Measurements from ENCODE around the gene HAO2. TPM values are rescaled to one million over a fixed set of nuclear protein-coding genes. Genes with fewer than 3 reads are reported as not detected.
"Not testable (repeated sequence)": the region's sequence is repeated elsewhere in the genome, so short reads cannot be mapped to it uniquely, and the experiment has no call there.

HAO2 gene
- total and polyA plus RNA-seq, 12 donors, result 0.17 to 4.8 (median 0.86) TPM; not detected in 4

DNA sequence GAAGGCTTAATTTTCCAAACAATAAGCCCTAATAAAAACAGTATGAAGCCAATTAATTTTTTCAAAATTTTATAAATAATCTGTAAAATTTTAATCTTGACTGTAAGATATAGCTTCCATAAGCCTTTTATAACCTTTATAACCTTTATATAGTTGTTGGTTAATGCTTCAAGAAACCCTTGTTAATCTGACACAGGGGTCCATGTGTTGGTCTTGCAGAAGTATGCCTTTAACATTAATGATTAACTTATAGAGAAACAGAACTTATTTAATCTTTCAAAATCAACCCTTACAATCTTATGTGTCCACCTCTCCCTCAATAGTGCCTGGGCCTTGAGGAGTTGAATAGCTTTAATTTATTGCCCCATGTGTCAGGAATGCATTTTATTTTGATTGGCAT, 23.2 kb upstream of the HAO2 start:
- no peak for DNase-seq
- Histone ChIP-seq H3K9me3 (replicated peaks in 1 of 3) (no peaks in the 10 kb centered on the region), H3K27me3 (no peaks in the 10 kb centered on the region), H3K4me3 (no peak overlapping the region), H3K36me3 (replicated peaks in 1 of 2) (no peaks in the 10 kb centered on the region), H3K4me1 (replicated peaks in 1 of 2) (no peaks in the 10 kb centered on the region), H3K27ac (no peak overlapping the region)
- intact Hi-C loops (cut with DNase I), result no loop called here
- TF ChIP-seq POLR2A (IDR thresholded peaks at IDR 0.05), result no peak
- TF ChIP-seq, protein P1, sequence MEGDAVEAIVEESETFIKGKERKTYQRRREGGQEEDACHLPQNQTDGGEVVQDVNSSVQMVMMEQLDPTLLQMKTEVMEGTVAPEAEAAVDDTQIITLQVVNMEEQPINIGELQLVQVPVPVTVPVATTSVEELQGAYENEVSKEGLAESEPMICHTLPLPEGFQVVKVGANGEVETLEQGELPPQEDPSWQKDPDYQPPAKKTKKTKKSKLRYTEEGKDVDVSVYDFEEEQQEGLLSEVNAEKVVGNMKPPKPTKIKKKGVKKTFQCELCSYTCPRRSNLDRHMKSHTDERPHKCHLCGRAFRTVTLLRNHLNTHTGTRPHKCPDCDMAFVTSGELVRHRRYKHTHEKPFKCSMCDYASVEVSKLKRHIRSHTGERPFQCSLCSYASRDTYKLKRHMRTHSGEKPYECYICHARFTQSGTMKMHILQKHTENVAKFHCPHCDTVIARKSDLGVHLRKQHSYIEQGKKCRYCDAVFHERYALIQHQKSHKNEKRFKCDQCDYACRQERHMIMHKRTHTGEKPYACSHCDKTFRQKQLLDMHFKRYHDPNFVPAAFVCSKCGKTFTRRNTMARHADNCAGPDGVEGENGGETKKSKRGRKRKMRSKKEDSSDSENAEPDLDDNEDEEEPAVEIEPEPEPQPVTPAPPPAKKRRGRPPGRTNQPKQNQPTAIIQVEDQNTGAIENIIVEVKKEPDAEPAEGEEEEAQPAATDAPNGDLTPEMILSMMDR (IDR thresholded peaks at IDR 0.05), result no peak

DNA sequence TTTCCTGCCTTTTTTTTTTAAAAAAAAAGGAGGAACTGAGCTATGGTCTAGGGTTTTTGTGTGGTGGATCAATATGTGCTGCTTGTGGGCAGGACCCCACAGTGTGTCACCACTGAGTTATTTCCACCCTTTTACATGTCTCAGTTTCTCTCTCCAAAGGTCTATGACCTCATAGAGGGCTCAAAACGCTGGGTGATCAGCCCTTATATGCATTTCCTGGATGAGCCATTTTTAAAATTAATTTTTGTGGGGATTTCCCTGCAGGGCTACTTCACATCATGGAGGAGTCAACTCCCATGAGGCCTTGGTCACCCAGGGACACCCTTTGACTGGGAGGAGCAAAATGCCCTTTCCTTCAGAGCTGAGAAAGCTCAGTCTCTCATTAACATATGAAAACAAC, 20.7 kb upstream of the HAO2 start:
- intact Hi-C loops (cut with DNase I), result no loop called here

DNA sequence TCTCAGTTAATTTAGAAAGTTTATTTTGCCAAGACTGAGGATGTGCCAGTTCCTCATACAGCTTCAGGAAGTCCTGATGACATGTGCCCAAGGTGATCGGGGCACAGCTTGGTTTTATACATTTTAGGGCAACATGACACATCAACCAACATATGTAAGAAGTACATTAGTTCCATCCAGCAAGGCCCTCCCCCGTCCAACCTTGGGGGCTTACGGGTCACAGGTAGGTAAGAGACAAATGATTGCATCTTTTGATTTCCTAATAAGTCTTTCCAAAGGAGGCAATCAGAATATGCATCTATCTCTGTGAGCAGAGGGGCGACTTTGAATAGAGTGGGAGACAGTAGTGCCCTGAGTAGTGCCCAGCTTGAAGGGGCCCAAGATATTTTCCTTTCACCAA, 19.6 kb upstream of the HAO2 start:
- intact Hi-C loops (cut with DNase I), result no loop called here
- no peak for TF ChIP-seq POLR2A (IDR thresholded peaks at IDR 0.05)
- TF ChIP-seq, protein P1 (IDR thresholded peaks at IDR 0.05), result no peak
- Histone ChIP-seq H3K27me3 (no peaks in the 10 kb centered on the region), H3K36me3 (replicated peaks in 1 of 2) (no peaks in the 10 kb centered on the region), H3K4me3 (no peak overlapping the region), H3K9me3 (replicated peaks in 1 of 3) (no peaks in the 10 kb centered on the region), H3K4me1 (replicated peaks in 1 of 2) (no peaks in the 10 kb centered on the region), H3K27ac (no peak overlapping the region)
- no peak for DNase-seq
- 83 to 94% (median 92%) methylated on average over 4 of the region's 4 CpGs for WGBS, 4 donors

More for the DNA sequence above, 20.7 kb upstream of the HAO2 start:
- Histone ChIP-seq H3K27ac (no peak overlapping the region), H3K4me3 (no peak overlapping the region), H3K4me1 (replicated peaks in 1 of 2) (no peaks in the 10 kb centered on the region), H3K27me3 (no peaks in the 10 kb centered on the region), H3K9me3 (replicated peaks in 1 of 3) (no peaks in the 10 kb centered on the region), H3K36me3 (replicated peaks in 1 of 2) (no peaks in the 10 kb centered on the region)
- no peak for TF ChIP-seq POLR2A (IDR thresholded peaks at IDR 0.05)
- TF ChIP-seq, protein P1 (IDR thresholded peaks at IDR 0.05), result no peak
- DNase-seq, result no peak
- 63 to 71% (median 64%) methylated on average over 1 of the region's 1 CpG for WGBS, 4 donors

DNA sequence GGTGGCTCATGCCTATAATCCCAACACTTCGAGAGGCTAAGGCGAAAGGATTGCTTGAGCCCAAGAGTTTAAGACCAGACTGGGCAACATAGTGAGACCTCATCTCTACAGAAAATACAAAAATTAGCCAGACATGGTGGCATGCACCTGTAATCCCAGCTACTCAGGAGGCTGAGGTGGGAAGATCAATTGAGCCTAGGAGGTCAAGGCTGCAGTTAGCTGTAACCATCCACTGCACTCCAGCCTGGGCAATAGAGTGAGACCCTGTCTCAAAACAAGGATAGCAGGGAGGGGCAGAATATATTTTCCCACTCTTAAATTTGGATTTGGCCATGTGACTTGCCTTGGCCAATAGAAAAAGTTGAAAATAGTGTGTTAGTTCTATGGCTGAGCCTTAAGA, 17.7 kb upstream of the HAO2 start:
- H3K4me3 ChIP-seq; H3K4me1 ChIP-seq (replicated peaks in 1 of 2); H3K9me3 ChIP-seq (replicated peaks in 1 of 3); DNase-seq; intact Hi-C loops (cut with DNase I); H3K36me3 ChIP-seq (replicated peaks in 1 of 2); H3K27ac ChIP-seq; H3K27me3 ChIP-seq: not testable (repeated sequence)
- 97 to 100% (median 98%) methylated on average over 2 of the region's 2 CpGs for WGBS, 4 donors

DNA sequence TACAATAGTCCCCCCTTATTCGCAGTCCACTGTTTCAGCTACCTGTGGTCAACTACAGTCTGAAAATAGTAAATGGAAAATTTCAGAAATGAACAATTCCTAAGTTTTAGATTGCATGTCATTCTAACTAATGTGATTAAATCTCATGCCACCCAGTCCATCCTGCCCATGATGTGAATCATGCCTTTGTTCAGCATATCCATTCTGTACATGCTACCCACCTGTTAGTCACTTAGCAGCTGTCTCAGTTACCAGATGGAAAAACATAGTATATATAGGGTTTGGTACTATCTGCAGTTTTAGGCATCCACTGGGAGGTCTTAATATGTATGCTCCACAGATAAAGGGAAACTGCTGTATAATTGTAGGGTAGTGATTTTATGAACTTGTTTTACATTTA, 16.6 kb upstream of the HAO2 start:
- Histone ChIP-seq H3K27ac (no peak overlapping the region), H3K4me1 (replicated peaks in 1 of 2) (no peaks in the 10 kb centered on the region), H3K27me3 (no peaks in the 10 kb centered on the region), H3K4me3 (no peak overlapping the region), H3K9me3 (replicated peaks in 1 of 3) (no peaks in the 10 kb centered on the region), H3K36me3 (replicated peaks in 1 of 2) (no peaks in the 10 kb centered on the region)
- intact Hi-C loops (cut with DNase I), result no loop called here
- no peak for DNase-seq
- 92 to 100% (median 97%) methylated on average over 1 of the region's 1 CpG for WGBS, 4 donors
- no peak for TF ChIP-seq POLR2A (IDR thresholded peaks at IDR 0.05)
- TF ChIP-seq, protein P1 (IDR thresholded peaks at IDR 0.05), result no peak

Measured in adrenal gland (tissue), 12 donors.